Hypothalamus (tissue), 51 donors: ENCODE data around the gene ITGA5.
A peak's percentile ranks its signal among the peaks of the same experiment; 100 is the strongest.

Experiments
- DNase-seq, 51 donors: peaks; one replicate each; lab custom pipeline; 2025; lab: John Stamatoyannopoulos, UW

ITGA5 gene

GRCh38 chr12:54419088-54419887 lies at the start of gene ITGA5:
Gene ITGA5 (minus strand): TSS chr12:54419266. CDS start chr12:54419198, 68 bp downstream.
- peak in 11 of 51 donors; percentile 8 to 66 (median 22) for DNase-seq

- DNase-seq: no peak
Measured at GRCh38 chr12:54465857-54466523, 46.9 kb upstream of the ITGA5 start.

GRCh38 chr12:54463484-54463883 lies 44.4 kb upstream of the ITGA5 start:
- peak in 1 of 51 donors; percentile 24 for DNase-seq

GRCh38 chr12:54463034-54463433 lies 44.0 kb upstream of the ITGA5 start:
- no peak for DNase-seq

GRCh38 chr12:54460317-54460923 lies 41.4 kb upstream of the ITGA5 start:
- DNase-seq: peak in 1 of 51 donors; percentile 2

GRCh38 chr12:54459355-54459754 lies 40.3 kb upstream of the ITGA5 start:
- no peak for DNase-seq

GRCh38 chr12:54455760-54456469 lies 36.8 kb upstream of the ITGA5 start:
- DNase-seq: no peak

GRCh38 chr12:54452628-54453027 lies 33.6 kb upstream of the ITGA5 start:
- no peak for DNase-seq

- no peak for DNase-seq
Measured at GRCh38 chr12:54448344-54448743, 29.3 kb upstream of the ITGA5 start.

GRCh38 chr12:54447917-54448316 lies 28.9 kb upstream of the ITGA5 start:
- no peak for DNase-seq

GRCh38 chr12:54444206-54444605 lies 25.1 kb upstream of the ITGA5 start:
- no peak for DNase-seq

- no peak for DNase-seq
Measured at GRCh38 chr12:54443446-54443845, 24.4 kb upstream of the ITGA5 start.

- no peak for DNase-seq
Measured at GRCh38 chr12:54442961-54443360, 23.9 kb upstream of the ITGA5 start.

- no peak for DNase-seq
Measured at GRCh38 chr12:54442099-54442498, 23.0 kb upstream of the ITGA5 start.

GRCh38 chr12:54439521-54440255 lies 20.6 kb upstream of the ITGA5 start:
- peak in 3 of 51 donors; percentile 4 to 34 (median 29) for DNase-seq

GRCh38 chr12:54439096-54439495 lies 20.0 kb upstream of the ITGA5 start:
- peak in 1 of 51 donors; percentile 34 for DNase-seq

GRCh38 chr12:54438517-54438916 lies 19.5 kb upstream of the ITGA5 start:
- no peak for DNase-seq

GRCh38 chr12:54437697-54438096 lies 18.6 kb upstream of the ITGA5 start:
- DNase-seq: no peak

- no peak for DNase-seq
Measured at GRCh38 chr12:54437243-54437642, 18.2 kb upstream of the ITGA5 start.

- no peak for DNase-seq
Measured at GRCh38 chr12:54432815-54433164, 13.7 kb upstream of the ITGA5 start.
